PFSK-1 (cell line): ENCODE measurements around the gene PTGFR.

Source experiments
- FOXP2 ChIP-seq: optimal IDR thresholded peaks from 2 replicates; pipeline ENCODE3; 2011; ENCODE audit warnings: borderline replicate concordance, control low read depth, inconsistent platforms; ENCODE audit not compliant: insufficient read depth; ENCODE audit errors: extremely low read length, extremely low read depth
- POLR2AphosphoS5 ChIP-seq: IDR thresholded peaks from 2 replicates; pipeline ENCODE4 v1.6.1; 2012; ENCODE audit warnings: low read depth, mild to moderate bottlenecking, control low read depth, low read length, moderate library complexity
- REST ChIP-seq, 2 experiments: IDR thresholded peaks; 2 replicates each; pipeline versions ENCODE4 v1.6.1 to v1.8.0; 2011 to 2012; ENCODE audit warnings: low read depth in 2 of 2, low read length in 2 of 2, control low read depth in 1 of 2, inconsistent platforms in 1 of 2, mild to moderate bottlenecking in 1 of 2, moderate library complexity in 1 of 2; ENCODE audit not compliant: insufficient read depth in 1 of 2
- SIN3A ChIP-seq: IDR thresholded peaks from 2 replicates; pipeline ENCODE4 v1.6.1; 2012; ENCODE audit warnings: mild to moderate bottlenecking, low read length, moderate library complexity, borderline replicate concordance; ENCODE audit not compliant: insufficient read depth
- TAF1 ChIP-seq: IDR thresholded peaks from 2 replicates; pipeline ENCODE4 v1.6.1; 2012; ENCODE audit warnings: low read length, control low read depth, borderline replicate concordance; ENCODE audit not compliant: insufficient read depth

PTGFR gene

GRCh38 chr1:78492386-78492950, 1.7 kb downstream of the PTGFR start:
- TF ChIP-seq SIN3A (no peak), TAF1 (no peak), REST (IDR thresholded peaks at IDR 0.05; ENCODE audit: insufficient read depth in 1 of 2, low read depth in 2 of 2, low read length in 2 of 2) (no peak), FOXP2 (no peak), POLR2AphosphoS5 (no peak)

DNA sequence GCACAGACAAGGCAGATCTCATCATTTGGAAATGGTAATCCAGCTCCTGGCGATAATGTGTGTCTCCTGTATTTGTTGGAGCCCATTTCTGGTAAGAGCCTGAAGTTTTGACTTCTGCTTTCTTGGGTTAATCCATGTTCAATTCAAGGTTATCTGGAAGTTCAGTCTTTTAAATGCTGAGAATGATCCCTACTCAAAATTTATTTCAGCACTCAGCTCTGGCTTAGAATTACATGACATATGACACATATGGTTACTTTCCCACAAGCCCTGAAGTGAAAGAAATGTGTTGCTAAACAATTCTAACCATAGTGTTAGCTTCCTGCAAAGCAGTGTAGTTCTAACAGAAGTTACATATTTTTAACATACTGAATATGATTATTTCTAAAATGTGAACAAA, 2.7 kb downstream of the PTGFR start:
- TF ChIP-seq TAF1 (no peak), FOXP2 (no peak), SIN3A (no peak), REST (IDR thresholded peaks at IDR 0.05; ENCODE audit: insufficient read depth in 1 of 2, low read depth in 2 of 2, low read length in 2 of 2) (no peak), POLR2AphosphoS5 (no peak)

DNA sequence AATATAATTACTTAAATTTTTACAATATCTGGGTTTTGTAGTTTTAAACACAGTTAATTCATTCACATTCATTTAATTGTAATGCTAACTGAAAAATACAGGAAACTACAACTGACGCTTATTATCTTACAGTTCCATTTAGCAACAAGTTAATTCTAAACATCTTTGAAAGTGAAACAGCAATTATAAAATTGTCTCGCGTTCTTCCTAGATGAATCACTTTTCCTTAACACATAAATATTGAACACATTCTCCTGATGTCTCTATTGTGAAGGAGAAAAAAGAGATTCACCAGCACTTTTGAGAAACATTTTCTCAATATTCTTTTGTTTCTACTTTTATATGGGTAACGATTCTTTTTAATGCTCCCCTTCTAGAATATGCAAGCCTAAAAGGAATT, 6.4 kb downstream of the PTGFR start:
- TF ChIP-seq FOXP2 (no peak), TAF1 (no peak), POLR2AphosphoS5 (no peak), SIN3A (no peak), REST (IDR thresholded peaks at IDR 0.05; ENCODE audit: insufficient read depth in 1 of 2, low read depth in 2 of 2, low read length in 2 of 2) (no peak)

DNA sequence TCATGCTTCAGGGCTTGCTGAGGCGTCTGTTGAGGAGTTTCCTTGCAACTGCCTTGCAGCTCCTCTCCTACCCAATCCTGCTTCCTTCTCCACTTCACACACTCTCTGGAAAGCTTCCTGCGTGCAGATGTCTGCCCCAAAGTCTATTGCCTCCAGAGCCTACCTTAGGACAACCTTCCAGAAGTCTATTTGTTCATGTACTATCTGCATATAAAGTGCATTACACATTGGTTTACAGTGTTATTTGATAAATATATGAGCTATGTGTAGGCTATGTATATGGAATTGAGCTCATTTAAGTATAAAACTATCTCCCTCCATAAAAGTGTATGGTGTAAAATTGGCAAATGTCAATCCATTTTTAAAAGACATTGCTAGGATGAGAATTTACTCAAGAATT, 9.8 kb downstream of the PTGFR start:
- TF ChIP-seq SIN3A (no peak), POLR2AphosphoS5 (no peak), TAF1 (no peak), REST (IDR thresholded peaks at IDR 0.05; ENCODE audit: insufficient read depth in 1 of 2, low read depth in 2 of 2, low read length in 2 of 2) (no peak), FOXP2 (no peak)

DNA sequence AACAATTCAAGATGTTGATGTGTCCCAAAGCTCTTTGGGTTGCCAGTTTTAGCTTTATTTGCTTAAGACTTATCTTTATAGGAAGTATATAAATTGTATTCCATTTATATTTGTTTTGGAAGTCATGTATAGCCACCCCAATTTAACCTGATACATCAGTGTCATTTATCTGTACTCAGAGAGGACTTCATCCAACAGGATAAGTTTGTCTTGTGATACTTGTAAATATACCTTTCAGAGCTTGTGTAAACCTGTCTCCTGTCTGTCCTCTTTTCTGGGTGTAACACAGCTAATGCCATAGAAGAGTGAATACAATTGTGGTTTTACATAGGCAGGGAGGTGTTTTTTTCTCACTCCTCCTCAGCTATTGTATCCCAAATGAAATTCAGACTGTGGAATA, 10.4 kb downstream of the PTGFR start:
- TF ChIP-seq SIN3A (no peak), POLR2AphosphoS5 (no peak), TAF1 (no peak), REST (IDR thresholded peaks at IDR 0.05; ENCODE audit: insufficient read depth in 1 of 2, low read depth in 2 of 2, low read length in 2 of 2) (no peak), FOXP2 (no peak)
